DMS53 treated with DMSO at 0.1 percent for 48 hours (cell line): Measurements from ENCODE around the gene PPP2R2B.

Experiments used
- DNase-seq: peaks from one replicate; lab custom pipeline; 2025; ENCODE audit not compliant: unreplicated experiment; lab: John Stamatoyannopoulos, UW

Gene PPP2R2B

GRCh38 chr5:146660376-146660960, 218.1 kb downstream of the PPP2R2B start:
- no peak for DNase-seq

GRCh38 chr5:146659961-146660360, 218.6 kb downstream of the PPP2R2B start:
- no peak for DNase-seq

- no peak for DNase-seq
Measured at GRCh38 chr5:146656703-146657102, 221.9 kb downstream of the PPP2R2B start.

DNA sequence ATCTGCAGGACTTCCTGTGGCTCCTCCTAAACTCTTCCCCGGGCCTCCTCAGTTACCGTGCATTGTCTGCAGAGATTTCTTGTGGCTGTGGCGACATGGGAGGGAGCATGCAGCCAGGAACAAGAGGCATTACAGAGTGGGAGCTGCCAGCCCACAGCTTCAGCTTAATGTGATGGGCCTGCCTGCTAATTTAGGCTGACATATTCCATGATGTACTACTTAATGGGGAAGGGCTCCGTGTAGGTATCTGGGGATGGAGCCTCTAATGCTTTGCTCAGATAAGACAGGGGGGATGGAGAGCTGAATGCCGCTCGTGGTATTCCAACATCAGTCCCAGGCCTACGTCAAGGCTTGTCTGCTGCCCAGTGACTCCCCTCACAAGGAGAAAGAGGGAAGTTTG, 225.0 kb downstream of the PPP2R2B start:
- no peak for DNase-seq

DNA sequence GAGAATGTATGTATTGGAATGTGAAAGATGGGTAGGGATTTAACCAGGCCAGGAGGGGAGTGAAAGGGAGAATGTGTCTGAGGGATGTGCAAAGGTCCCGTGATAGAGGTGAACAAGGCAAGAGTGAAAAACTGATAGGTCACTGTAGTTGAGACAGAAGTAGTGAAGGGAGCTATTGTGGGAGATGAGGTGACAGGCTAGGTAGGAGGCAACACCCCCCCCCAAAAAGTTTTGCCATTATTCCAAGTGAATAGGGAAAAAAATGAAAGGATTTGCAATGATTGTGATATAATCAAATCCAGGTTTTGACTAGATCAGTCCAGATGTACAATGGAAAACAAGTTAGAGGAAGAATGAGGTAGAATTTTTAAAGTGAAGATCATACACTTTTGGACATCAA, 226.0 kb downstream of the PPP2R2B start:
- no peak for DNase-seq

DNA sequence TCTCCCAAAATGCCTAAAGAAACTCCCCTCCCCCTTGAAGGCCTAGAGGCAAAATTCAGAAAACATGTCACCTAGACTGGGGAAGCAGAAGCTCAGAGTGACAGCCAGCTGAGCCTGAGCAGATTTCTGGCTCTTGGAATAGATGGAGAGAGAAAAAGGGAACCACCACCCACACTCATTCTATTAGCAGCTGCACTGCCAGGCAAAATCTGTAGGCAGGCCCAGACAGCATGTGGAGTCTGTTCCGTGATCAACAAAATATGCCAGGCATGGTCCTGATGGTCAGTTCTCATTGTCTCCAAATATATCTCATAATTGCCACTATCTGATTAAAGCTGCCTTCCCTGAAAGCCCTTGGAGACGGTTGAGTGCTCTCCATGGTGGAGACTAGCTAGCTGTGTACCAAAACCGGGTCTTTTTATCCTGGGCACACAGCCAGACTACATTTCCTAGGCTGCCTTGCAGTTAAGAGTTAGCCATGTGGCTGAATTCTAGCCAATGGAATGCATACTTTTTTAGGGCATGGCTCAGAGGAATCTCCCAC, 230.8 kb downstream of the PPP2R2B start:
- DNase-seq, result no peak

GRCh38 chr5:146646441-146646840, 232.1 kb downstream of the PPP2R2B start:
- DNase-seq, result no peak

GRCh38 chr5:146645342-146645741, 233.2 kb downstream of the PPP2R2B start:
- peak; percentile 66 for DNase-seq

- peak; percentile 66 for DNase-seq
Measured at GRCh38 chr5:146644831-146645230, 233.7 kb downstream of the PPP2R2B start.

DNA sequence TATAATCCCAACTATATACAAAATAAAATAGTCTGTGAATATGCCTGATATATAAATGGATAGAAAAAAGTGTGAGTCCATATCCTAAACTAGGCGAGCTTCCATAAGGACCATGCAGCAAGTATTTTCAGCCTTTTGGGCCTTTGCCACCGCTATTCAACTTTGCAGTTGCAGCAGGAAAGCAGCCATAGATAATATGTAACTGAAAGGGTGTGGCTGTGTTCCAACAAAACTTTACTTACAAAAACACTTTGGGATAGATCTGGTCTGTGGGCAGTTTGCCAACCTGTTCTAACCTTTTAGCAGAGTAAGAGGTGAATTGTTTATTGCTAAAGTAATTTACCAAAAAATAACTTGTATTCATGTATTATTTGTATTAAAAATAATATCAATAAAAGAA, 234.8 kb downstream of the PPP2R2B start:
- no peak for DNase-seq

- DNase-seq, result no peak
Measured at GRCh38 chr5:146642410-146642809, 236.1 kb downstream of the PPP2R2B start.

GRCh38 chr5:146641941-146642340, 236.6 kb downstream of the PPP2R2B start:
- no peak for DNase-seq

GRCh38 chr5:146640285-146640896, 238.2 kb downstream of the PPP2R2B start:
- peak; percentile 6 for DNase-seq

DNA sequence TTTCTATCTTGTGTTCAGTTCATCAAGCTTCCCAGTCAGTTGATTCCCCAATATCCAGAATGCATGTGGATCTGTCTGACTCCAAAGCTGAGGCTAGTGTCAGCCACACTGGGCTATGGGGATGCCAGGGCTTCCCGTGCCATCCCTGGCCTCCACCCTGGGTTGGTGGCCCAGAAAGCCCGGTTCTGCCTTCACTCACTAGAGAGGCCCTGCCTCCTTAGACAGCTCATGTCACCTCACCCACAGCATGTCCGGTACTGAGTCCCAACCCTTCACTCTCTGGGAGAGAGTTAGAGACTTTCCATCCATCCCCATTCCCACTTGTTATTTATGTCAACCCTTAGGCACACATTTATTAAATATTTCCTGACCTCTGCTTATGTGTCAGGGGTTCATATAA, 243.1 kb downstream of the PPP2R2B start:
- no peak for DNase-seq

GRCh38 chr5:146633323-146633764, 245.2 kb downstream of the PPP2R2B start:
- no peak for DNase-seq

- no peak for DNase-seq
Measured at GRCh38 chr5:146632620-146633322, 245.8 kb downstream of the PPP2R2B start.

GRCh38 chr5:146630472-146630871, 248.1 kb downstream of the PPP2R2B start:
- DNase-seq, result no peak

GRCh38 chr5:146628950-146629349, 249.6 kb downstream of the PPP2R2B start:
- DNase-seq, result no peak

DNA sequence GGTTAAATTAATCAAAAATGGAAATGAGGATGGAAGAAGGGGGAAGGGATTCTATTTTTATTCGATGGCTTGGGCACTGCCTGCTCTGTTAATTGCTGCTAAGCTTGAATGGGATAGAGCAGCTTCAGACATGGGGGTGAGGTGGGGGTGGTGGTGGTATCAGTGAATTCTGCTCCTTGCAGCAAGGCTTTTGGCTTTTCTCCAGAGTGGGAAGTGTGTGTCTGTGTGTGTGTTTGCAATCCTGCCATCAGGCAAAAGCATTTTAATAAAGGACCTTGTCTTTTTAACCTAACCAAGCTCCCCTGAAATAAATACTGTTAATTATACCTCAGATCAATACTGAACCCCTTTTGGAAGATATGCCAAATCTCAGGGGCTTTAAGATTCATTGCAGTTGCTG, 251.6 kb downstream of the PPP2R2B start:
- DNase-seq, result no peak

DNA sequence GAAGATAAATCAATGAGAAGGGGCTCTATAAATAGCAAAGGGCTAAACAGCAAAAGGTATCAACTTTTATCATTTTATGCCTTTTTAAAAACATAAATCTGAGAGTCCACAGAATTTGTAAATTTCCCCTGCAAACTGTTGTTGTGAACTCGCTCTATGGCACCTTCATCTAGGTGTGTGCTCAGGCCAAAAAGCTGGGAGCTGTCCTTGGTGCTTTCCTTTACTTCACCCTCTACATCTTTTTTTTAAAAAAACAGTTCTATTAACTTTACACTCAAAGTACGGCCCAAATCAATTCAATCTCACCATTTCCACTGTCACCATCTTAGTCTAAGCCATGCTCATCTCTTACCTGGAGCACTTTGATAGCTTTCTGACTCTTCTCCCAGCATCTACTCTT, 254.4 kb downstream of the PPP2R2B start:
- DNase-seq, result no peak

DNA sequence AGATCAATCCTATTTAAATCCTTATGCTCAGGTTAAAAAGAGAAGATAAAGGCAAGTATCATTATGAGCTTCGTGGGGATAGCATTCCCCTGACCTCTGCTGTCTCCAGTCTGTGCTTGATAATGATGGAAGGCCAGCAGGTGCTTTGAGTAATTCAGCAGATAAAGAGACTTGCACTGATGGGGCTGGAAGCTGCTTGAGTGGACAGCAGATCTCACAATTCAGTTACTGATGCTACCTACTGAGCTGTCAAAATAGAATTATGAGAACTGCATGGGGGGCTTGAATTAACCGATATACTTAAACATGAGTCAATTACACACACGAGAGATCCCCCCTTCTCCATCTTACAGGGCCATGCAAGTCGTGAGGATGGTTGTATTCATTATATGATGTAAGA, 254.9 kb downstream of the PPP2R2B start:
- DNase-seq, result no peak

DNA sequence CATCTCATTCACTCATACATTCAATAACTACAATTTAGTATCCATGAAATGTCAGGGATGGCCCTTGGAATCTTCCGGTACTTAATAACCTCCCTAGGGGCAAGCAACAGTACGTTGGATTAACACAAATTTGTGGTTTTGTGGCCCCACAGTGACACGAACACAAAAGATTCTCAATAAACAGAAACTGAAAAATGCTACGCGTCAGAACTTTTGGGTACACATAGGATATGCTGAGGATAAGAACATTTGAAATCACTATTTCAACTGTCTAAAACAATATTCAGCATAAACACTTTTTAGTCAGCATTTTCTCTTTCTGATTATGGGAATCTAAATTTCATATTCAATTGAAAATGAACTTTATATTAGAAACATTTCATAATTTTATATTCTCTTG, 255.5 kb downstream of the PPP2R2B start:
- DNase-seq, result no peak
